HEK293 (cell line): Measurements from ENCODE around the gene LDB2.

Experiments used
- CTCF ChIA-PET: fragments of 350-600 bp; formaldehyde crosslinking; extraction: SDS; loops from one replicate; lab custom pipeline; 2021; ENCODE audit warnings: antibody characterized with exemption; lab: Yijun Ruan, JAX
- POLR2A ChIA-PET: fragments of 300-600 bp; formaldehyde crosslinking; extraction: SDS; loops from one replicate; lab custom pipeline; 2020; ENCODE audit warnings: antibody characterized with exemption, inconsistent platforms; lab: Yijun Ruan, JAX
- H3K27ac ChIP-seq: fragments of 200-500 bp; sonication (Bioruptor generic); 2 replicates; pipeline ENCODE4 v1.5.1; 2014; ENCODE audit warnings: low read depth, low read length, control low read depth, inconsistent platforms; ENCODE audit errors: extremely low read depth
- H3K36me3 ChIP-seq, 2 experiments: fragments of 200-500 bp in 1 of 2; sonication (Bioruptor generic) in 1 of 2; 1 replicate in 1 of 2; 2 replicates in 1 of 2; pipeline ENCODE4 v1.5.1; 2014 to 2017; ENCODE audit warnings: inconsistent platforms in 2 of 2, low read length in 2 of 2; ENCODE audit not compliant: control insufficient read depth in 2 of 2, insufficient read depth in 1 of 2
- H3K4me1 ChIP-seq: fragments of 200-500 bp; sonication (Bioruptor generic); 2 replicates; pipeline ENCODE4 v1.5.1; 2014; ENCODE audit warnings: mild to moderate bottlenecking, low read length, inconsistent platforms; ENCODE audit not compliant: control insufficient read depth, insufficient read depth
- H3K4me3 ChIP-seq: 2 replicates; pipeline ENCODE4 v1.5.1; 2011; ENCODE audit warnings: low read depth, mild to moderate bottlenecking, control low read depth, low read length, moderate library complexity
- H3K9me3 ChIP-seq: fragments of 200-500 bp; sonication (Bioruptor generic); 2 replicates; pipeline ENCODE4 v1.5.1; 2014; ENCODE audit warnings: low read depth, low read length, inconsistent platforms; ENCODE audit not compliant: control insufficient read depth, insufficient read depth
- BCL11A ChIP-seq: fragments of 450-650 bp; formaldehyde crosslinking; IDR thresholded peaks from 2 replicates; pipeline ENCODE4 v1.5.1; 2016; ENCODE audit warnings: low read depth, missing biosample characterization, missing genetic modification characterization
- EGR2 ChIP-seq: fragments of 450-650 bp; formaldehyde crosslinking; IDR thresholded peaks from 2 replicates; pipeline ENCODE4 v1.5.1; 2016; ENCODE audit warnings: low read depth, missing biosample characterization, missing genetic modification characterization
- IKZF3 ChIP-seq: fragments of 450-650 bp; IDR thresholded peaks from 2 replicates; pipeline ENCODE4 v1.5.0; 2018; ENCODE audit warnings: missing biosample characterization, mild to moderate bottlenecking, missing genetic modification characterization, moderate library complexity
- MYNN ChIP-seq: fragments of 450-650 bp; formaldehyde crosslinking; IDR thresholded peaks from 2 replicates; pipeline ENCODE4 v1.5.1; 2016; ENCODE audit warnings: missing biosample characterization, missing genetic modification characterization, borderline replicate concordance
- SCRT1 ChIP-seq: fragments of 450-650 bp; formaldehyde crosslinking; IDR thresholded peaks from 2 replicates; pipeline ENCODE4 v1.5.1; 2016; ENCODE audit warnings: missing biosample characterization, missing genetic modification characterization, borderline replicate concordance
- TCF7L2 ChIP-seq: IDR thresholded peaks from 2 replicates; pipeline ENCODE4 v1.6.1; 2011; ENCODE audit warnings: low read depth, mild to moderate bottlenecking, inconsistent platforms, low read length, moderate library complexity, borderline replicate concordance
- WT1 ChIP-seq: fragments of 450-650 bp; formaldehyde crosslinking; IDR thresholded peaks from 2 replicates; pipeline ENCODE4 v1.5.1; 2016; ENCODE audit warnings: missing biosample characterization, missing genetic modification characterization
- YY1 ChIP-seq: fragments of 450-650 bp; formaldehyde crosslinking; IDR thresholded peaks from 2 replicates; pipeline ENCODE4 v1.5.1; 2018; ENCODE audit warnings: missing biosample characterization, missing genetic modification characterization
- ZBTB21 ChIP-seq: fragments of 450-650 bp; formaldehyde crosslinking; IDR thresholded peaks from 2 replicates; pipeline ENCODE4 v1.5.1; 2017; ENCODE audit warnings: missing biosample characterization, missing genetic modification characterization
- ZBTB8A ChIP-seq: fragments of 450-650 bp; formaldehyde crosslinking; IDR thresholded peaks from 2 replicates; pipeline ENCODE4 v1.5.1; 2016; ENCODE audit warnings: missing biosample characterization, missing genetic modification characterization
- ZFP41 ChIP-seq: fragments of 450-650 bp; formaldehyde crosslinking; IDR thresholded peaks from 2 replicates; pipeline ENCODE4 v1.5.1; 2016; ENCODE audit warnings: missing biosample characterization, missing genetic modification characterization, borderline replicate concordance
- ZNF140 ChIP-seq: fragments of 450-650 bp; formaldehyde crosslinking; IDR thresholded peaks from 2 replicates; pipeline ENCODE4 v1.5.1; 2016; ENCODE audit warnings: missing biosample characterization, missing genetic modification characterization
- ZNF146 ChIP-seq: fragments of 450-650 bp; formaldehyde crosslinking; IDR thresholded peaks from 2 replicates; pipeline ENCODE4 v1.5.1; 2016; ENCODE audit warnings: missing biosample characterization, missing genetic modification characterization
- ZNF174 ChIP-seq: fragments of 450-650 bp; formaldehyde crosslinking; IDR thresholded peaks from 2 replicates; pipeline ENCODE4 v1.5.0; 2017; ENCODE audit warnings: missing biosample characterization, mild to moderate bottlenecking, missing genetic modification characterization
- ZNF184 ChIP-seq: fragments of 450-650 bp; IDR thresholded peaks from 2 replicates; pipeline ENCODE4 v1.5.1; 2018; ENCODE audit warnings: missing biosample characterization, mild to moderate bottlenecking, missing genetic modification characterization
- ZNF202 ChIP-seq: fragments of 450-650 bp; formaldehyde crosslinking; IDR thresholded peaks from 2 replicates; pipeline ENCODE4 v1.5.1; 2016; ENCODE audit warnings: missing biosample characterization, missing genetic modification characterization, borderline replicate concordance
- ZNF223 ChIP-seq: fragments of 450-650 bp; formaldehyde crosslinking; IDR thresholded peaks from 2 replicates; pipeline ENCODE4 v1.5.1; 2016; ENCODE audit warnings: missing biosample characterization, missing genetic modification characterization
- ZNF26 ChIP-seq: fragments of 450-650 bp; formaldehyde crosslinking; IDR thresholded peaks from 2 replicates; pipeline ENCODE4 v1.5.1; 2016; ENCODE audit warnings: missing biosample characterization, missing genetic modification characterization
- ZNF341 ChIP-seq: fragments of 450-650 bp; formaldehyde crosslinking; IDR thresholded peaks from 2 replicates; pipeline ENCODE4; 2016; ENCODE audit warnings: low read depth, missing biosample characterization, missing genetic modification characterization
- ZNF37A ChIP-seq: fragments of 450-650 bp; IDR thresholded peaks from 2 replicates; pipeline ENCODE4 v1.5.1; 2018; ENCODE audit warnings: missing biosample characterization, missing genetic modification characterization
- ZNF394 ChIP-seq: fragments of 450-650 bp; formaldehyde crosslinking; IDR thresholded peaks from 2 replicates; pipeline ENCODE4 v1.5.1; 2016; ENCODE audit warnings: missing biosample characterization, missing genetic modification characterization, mild to moderate bottlenecking, moderate library complexity, borderline replicate concordance
- ZNF433 ChIP-seq: fragments of 450-650 bp; formaldehyde crosslinking; IDR thresholded peaks from 2 replicates; pipeline ENCODE4 v1.5.1; 2016; ENCODE audit warnings: missing biosample characterization, missing genetic modification characterization, low read depth
- ZNF548 ChIP-seq: fragments of 450-650 bp; formaldehyde crosslinking; IDR thresholded peaks from 2 replicates; pipeline ENCODE4 v1.5.1; 2016; ENCODE audit warnings: missing biosample characterization, missing genetic modification characterization
- ZNF561 ChIP-seq: fragments of 450-650 bp; IDR thresholded peaks from 2 replicates; pipeline ENCODE4 v1.5.1; 2018; ENCODE audit warnings: missing biosample characterization, missing genetic modification characterization, borderline replicate concordance
- ZNF571 ChIP-seq: fragments of 450-650 bp; formaldehyde crosslinking; IDR thresholded peaks from 2 replicates; pipeline ENCODE4 v1.5.0; 2017; ENCODE audit warnings: missing biosample characterization, missing genetic modification characterization
- ZNF596 ChIP-seq: fragments of 450-650 bp; IDR thresholded peaks from 2 replicates; pipeline ENCODE4 v1.5.0; 2018; ENCODE audit warnings: missing biosample characterization, mild to moderate bottlenecking, missing genetic modification characterization, moderate library complexity
- ZNF792 ChIP-seq: fragments of 450-650 bp; formaldehyde crosslinking; IDR thresholded peaks from 2 replicates; pipeline ENCODE4 v1.5.1; 2016; ENCODE audit warnings: missing biosample characterization, missing genetic modification characterization
- ZSCAN18 ChIP-seq: fragments of 450-650 bp; formaldehyde crosslinking; IDR thresholded peaks from 2 replicates; pipeline ENCODE4 v1.5.1; 2016; ENCODE audit warnings: missing biosample characterization, missing genetic modification characterization
- ZXDB ChIP-seq: fragments of 450-650 bp; formaldehyde crosslinking; IDR thresholded peaks from 2 replicates; pipeline ENCODE4 v1.5.1; 2016; ENCODE audit warnings: missing biosample characterization, missing genetic modification characterization

Gene LDB2

GRCh38 chr4:16777726-16778125, 120.7 kb downstream of the LDB2 start:
- Histone ChIP-seq H3K27ac (no peak overlapping the region), H3K4me3 (no peak overlapping the region), H3K9me3 (no peaks in the 10 kb centered on the region), H3K4me1 (no peaks in the 10 kb centered on the region), H3K36me3 (no peaks in the 10 kb centered on the region)
- ChIA-PET POLR2A (no interaction called here), CTCF (interaction anchor here (1.5 kb wide), 1 partner anchor 139 kb away, joined by 4 read pairs; no protein-coding TSS in a partner anchor)
- no peak for TF ChIP-seq MYNN (tag by site-specific recombination)
- no peak for TF ChIP-seq ZBTB21 (tag by site-specific recombination)
- TF ChIP-seq SCRT1: no peak
- no peak for TF ChIP-seq ZNF140 (tag by site-specific recombination)
- TF ChIP-seq ZFP41 (tag by site-specific recombination): no peak
- no peak for TF ChIP-seq ZNF433
- TF ChIP-seq YY1 (tag by site-specific recombination): no peak
- no peak for TF ChIP-seq BCL11A
- no peak for TF ChIP-seq WT1 (tag by site-specific recombination)

GRCh38 chr4:16775411-16776154, 122.9 kb downstream of the LDB2 start:
- POLR2A ChIA-PET: no interaction called here
- TF ChIP-seq IKZF3 (tag by site-specific recombination): no peak
- TF ChIP-seq ZNF146: no peak
- TF ChIP-seq ZNF792 (tag by site-specific recombination): no peak
- TF ChIP-seq ZNF394 (tag by site-specific recombination): no peak
- TF ChIP-seq ZNF341 (tag by site-specific recombination): no peak
- TF ChIP-seq ZNF571 (tag by site-specific recombination): no peak
- TF ChIP-seq ZNF37A (tag by site-specific recombination): no peak
- TF ChIP-seq, all 188 proteins: peak for 0
- Histone ChIP-seq H3K4me3 (no peak overlapping the region), H3K27ac (no peak overlapping the region), H3K36me3 (no peaks in the 10 kb centered on the region), H3K4me1 (no peaks in the 10 kb centered on the region), H3K9me3 (no peaks in the 10 kb centered on the region)
- CTCF ChIA-PET: interaction anchor here (0.6 kb wide), 1 partner anchor 549 kb away, joined by 5 read pairs; no protein-coding TSS in a partner anchor

GRCh38 chr4:16772366-16772850, 126.0 kb downstream of the LDB2 start:
- no peak overlapping the region for H3K27ac ChIP-seq
- POLR2A ChIA-PET: no interaction called here
- no peaks in the 10 kb centered on the region for H3K36me3 ChIP-seq
- TF ChIP-seq ZNF202 (tag by site-specific recombination) (no peak), ZNF433 (no peak), EGR2 (no peak), ZNF596 (tag by site-specific recombination) (no peak), ZNF548 (tag by site-specific recombination) (no peak), ZSCAN18 (no peak), ZNF561 (no peak), ZNF184 (tag by site-specific recombination) (no peak), ZNF26 (tag by site-specific recombination) (no peak), TCF7L2 (no peak), ZXDB (no peak), SCRT1 (no peak), YY1 (tag by site-specific recombination) (no peak), ZNF174 (no peak), ZBTB8A (tag by site-specific recombination) (no peak), ZNF223 (tag by site-specific recombination) (no peak)
- H3K4me1 ChIP-seq: no peaks in the 10 kb centered on the region
- CTCF ChIA-PET: no interaction called here
- no peak overlapping the region for H3K4me3 ChIP-seq
- H3K9me3 ChIP-seq: no peaks in the 10 kb centered on the region
